K562 (cell line): ENCODE data around the gene CD300LB. TPM values are rescaled to one million over a fixed set of nuclear protein-coding genes. Genes with fewer than 3 reads are reported as not detected.

ENCODE experiments used
- ATAC-seq: fragments of 200-7000 bp; cut with Tn5 transposase; 3 replicates; pipeline ENCODE4 v1.9.1; 2020; ENCODE audit warnings: moderate library complexity
- BruUV-seq: library from RNA; stranded (reverse); fragments of 400-500 nt; replicated peaks from 2 replicates; lab custom pipeline; 2021; lab: Mats Ljungman, UMichigan
- CTCF ChIA-PET: fragments of 300-600 bp; formaldehyde crosslinking; extraction: SDS; loops from one replicate; lab custom pipeline; 2021; ENCODE audit warnings: low intra/inter-chr PET ratio; lab: Yijun Ruan, JAX
- POLR2A ChIA-PET: fragments of 300-600, 350-650 bp; sonication (Branson Sonifier 250); formaldehyde crosslinking; extraction: SDS; loops from one replicate; lab custom pipeline; 2021; ENCODE audit warnings: antibody characterized with exemption, inconsistent platforms; lab: Yijun Ruan, JAX
- DNase-seq, 4 experiments: peaks; one replicate each; pipeline versions ENCODE4 v3.0.0 to v3.0.0-alpha.2; 2011 to 2018; ENCODE audit warnings: low spot score in 3 of 4, mixed read lengths in 3 of 4; ENCODE audit errors: extremely low read depth in 1 of 4
- FAIRE-seq: peaks from 2 replicates; lab custom pipeline; 2011; peaks lifted over from hg19 to GRCh38; lab: Jason Lieb, UNC
- H2AFZ ChIP-seq: 2 replicates; pipeline ENCODE4 v1.6.0; 2011; ENCODE audit warnings: low read depth, low read length, control low read depth, inconsistent platforms
- H3K27ac ChIP-seq: fragments of 200-600 bp; 3 replicates; pipeline ENCODE4 v1.8.0; 2011; ENCODE audit warnings: low read depth, mild to moderate bottlenecking, control low read depth, inconsistent platforms, low read length, moderate library complexity, mixed read lengths; ENCODE audit errors: extremely low read depth
- H3K27me3 ChIP-seq, 2 experiments: fragments of 300-600 bp in 1 of 2; 2 replicates in 1 of 2; 3 replicates in 1 of 2; pipeline versions ENCODE4 v1.6.0 to v1.8.0; 2011; ENCODE audit warnings: inconsistent platforms in 2 of 2, low read length in 2 of 2, mild to moderate bottlenecking in 1 of 2, mixed read lengths in 1 of 2, moderate library complexity in 1 of 2; ENCODE audit not compliant: control insufficient read depth in 2 of 2, insufficient read depth in 2 of 2
- H3K36me3 ChIP-seq: fragments of 300-600 bp; 3 replicates; pipeline ENCODE4 v1.8.0; 2011; ENCODE audit warnings: mild to moderate bottlenecking, low read length, inconsistent platforms; ENCODE audit not compliant: control insufficient read depth, insufficient read depth
- H3K4me1 ChIP-seq, 2 experiments: fragments of 200-600 bp in 1 of 2; replicated peaks in 1 of 2; 2 replicates in 1 of 2; 3 replicates in 1 of 2; pipeline versions ENCODE4 v1.5.1 to v1.8.0; 2011; ENCODE audit warnings: inconsistent platforms in 2 of 2, low read length in 2 of 2, mild to moderate bottlenecking in 1 of 2, mixed read lengths in 1 of 2, moderate library complexity in 1 of 2; ENCODE audit not compliant: control insufficient read depth in 2 of 2, insufficient read depth in 2 of 2
- H3K4me2 ChIP-seq: 2 replicates; pipeline ENCODE4 v1.6.1; 2011; ENCODE audit warnings: low read length, control low read depth, inconsistent platforms, mixed read lengths; ENCODE audit not compliant: insufficient read depth
- H3K4me3 ChIP-seq: fragments of 200-600 bp; sonication (generic), shearing (Covaris generic); 2 replicates; pipeline ENCODE4 v1.5.1; 2016; ENCODE audit warnings: control low read depth, inconsistent platforms
- H3K79me2 ChIP-seq: fragments of 200-600 bp; 3 replicates; pipeline ENCODE4 v1.8.0; 2011; ENCODE audit warnings: low read length, inconsistent platforms; ENCODE audit not compliant: control insufficient read depth, insufficient read depth
- H3K9ac ChIP-seq, 2 experiments: 2 replicates each; pipeline versions ENCODE4 v1.6.0 to v1.6.1; 2011; ENCODE audit warnings: low read depth in 2 of 2, low read length in 2 of 2, control low read depth in 1 of 2, inconsistent platforms in 1 of 2, mild to moderate bottlenecking in 1 of 2, mixed read lengths in 1 of 2; ENCODE audit not compliant: insufficient read depth in 1 of 2
- H3K9me1 ChIP-seq: one replicate; pipeline ENCODE4 v1.6.0; 2011; ENCODE audit warnings: inconsistent platforms, mild to moderate bottlenecking, low read length, moderate library complexity; ENCODE audit not compliant: control insufficient read depth, insufficient read depth
- H3K9me3 ChIP-seq: replicated peaks from 2 replicates; pipeline ENCODE4 v1.5.1; 2011; ENCODE audit warnings: low read depth, low read length, inconsistent platforms; ENCODE audit not compliant: control insufficient read depth, insufficient read depth
- H4K20me1 ChIP-seq: replicated peaks from 2 replicates; pipeline ENCODE4 v1.6.1; 2011; ENCODE audit warnings: low read length, inconsistent platforms, mixed read lengths; ENCODE audit not compliant: control insufficient read depth, insufficient read depth
- ARID2 ChIP-seq: fragments of 450-650 bp; IDR thresholded peaks from 2 replicates; pipeline ENCODE4 v1.6.1; 2017; ENCODE audit warnings: antibody characterized with exemption, mild to moderate bottlenecking
- GTF2A2 ChIP-seq: IDR thresholded peaks from 2 replicates; pipeline ENCODE4 v1.6.1; 2016; ENCODE audit warnings: mild to moderate bottlenecking, missing genetic modification characterization, missing compliant biosample characterization
- KHSRP ChIP-seq: fragments of 450-650 bp; IDR thresholded peaks from 2 replicates; pipeline ENCODE4 v1.6.1; 2017
- KLF13 ChIP-seq: fragments of 450-650 bp; IDR thresholded peaks from 2 replicates; pipeline ENCODE4 v1.6.1; 2016; ENCODE audit warnings: missing genetic modification characterization, low read depth, mild to moderate bottlenecking, missing compliant biosample characterization, moderate library complexity, borderline replicate concordance
- MBD2 ChIP-seq: sonication (generic); IDR thresholded peaks from 2 replicates; pipeline ENCODE4 v1.6.1; 2016; ENCODE audit warnings: low read depth, borderline replicate concordance
- NR2F6 ChIP-seq: fragments of 450-650 bp; formaldehyde crosslinking; IDR thresholded peaks from 2 replicates; pipeline ENCODE4 v1.4.0; 2020; ENCODE audit warnings: mild to moderate bottlenecking
- SFPQ ChIP-seq: fragments of 200-400 bp; formaldehyde crosslinking; IDR thresholded peaks from 2 replicates; pipeline ENCODE4 v1.6.1; 2017; ENCODE audit warnings: mild to moderate bottlenecking, low read depth, low read length, moderate library complexity
- ZFP30 ChIP-seq: fragments of 250-450 bp; sonication (Bioruptor Pico); IDR thresholded peaks from 2 replicates; pipeline ENCODE4 v1.8.0; 2022; ENCODE audit warnings: moderate library complexity, mild to moderate bottlenecking, inconsistent platforms, borderline replicate concordance
- ZNF232 ChIP-seq: sonication (generic); formaldehyde crosslinking; IDR thresholded peaks from 2 replicates; pipeline ENCODE4 v1.8.0; 2022; ENCODE audit warnings: mild to moderate bottlenecking, missing genetic modification reagents
- ZZZ3 ChIP-seq: fragments of 450-650 bp; IDR thresholded peaks from 2 replicates; pipeline ENCODE4 v1.6.1; 2016; ENCODE audit warnings: antibody characterized with exemption, mild to moderate bottlenecking, moderate library complexity
- WGBS: fragments of 100-300 bp; shearing (Covaris generic); methylation state at CpG from one replicate; pipeline ENCODE4 v1.1.6; 2016; ENCODE audit warnings: low coverage, mixed read lengths; ENCODE audit not compliant: insufficient coverage; ENCODE audit errors: missing lambda C conversion rate; 5-methylcytosine and 5-hydroxymethylcytosine counted together
- in situ Hi-C: fragments of 300-500 bp; cut with MboI; formaldehyde crosslinking; loops from 4 replicates; pipeline ENCODE4 v1.15.0; 2018; ENCODE audit warnings: inconsistent platforms, mixed read lengths
- intact Hi-C: fragments of 100-400 bp; cut with micrococcal nuclease; formaldehyde crosslinking; loops from 2 replicates; pipeline ENCODE4 v1.14.2; 2022
- polyA plus RNA-seq, 8 experiments: library from polyadenylated mRNA; depleted of rRNA in 4 of 8; stranded (reverse) in 5 of 8; unstranded in 3 of 8; fragments of >200 nt; fragmentation: Nextera tagmentation in 2 of 8; fragmentation: Illumina TruSeq in 1 of 8; extraction: Ambion mirVana in 2 of 8; extraction: Trizol in 1 of 8; gene quantifications; 2 replicates each; pipeline versions ENCODE4 v1.2.1 to v1.2.3, GENCODE V29; 2011 to 2014; ENCODE audit warnings: inconsistent platforms in 1 of 8, missing spikeins in 1 of 8
- total RNA-seq, 7 experiments: library from RNA; depleted of rRNA in 6 of 7; stranded (reverse); fragments of >200 nt in 6 of 7; fragmentation: Illumina TruSeq in 2 of 7; extraction: Trizol in 2 of 7; gene quantifications; 2 replicates each; pipeline versions ENCODE4 v1.2.1 to v1.2.3, GENCODE V29; 2011 to 2021; ENCODE audit warnings: low replicate concordance in 1 of 7
- TF ChIP-seq, protein P1 (sequence below), 2 experiments: fragments of 450-650 bp; formaldehyde crosslinking in 1 of 2; IDR thresholded peaks; 2 replicates each; pipeline versions ENCODE4 v1.4.0 to v1.6.1; 2014 to 2020; ENCODE audit warnings: mild to moderate bottlenecking in 2 of 2, borderline replicate concordance in 1 of 2, low read depth in 1 of 2

Gene CD300LB
- total and polyA plus RNA-seq, 9 of the 15 experiments (the other 6 are each of a cell fraction or from before 2014, with no cell fraction given) = not detected

DNA sequence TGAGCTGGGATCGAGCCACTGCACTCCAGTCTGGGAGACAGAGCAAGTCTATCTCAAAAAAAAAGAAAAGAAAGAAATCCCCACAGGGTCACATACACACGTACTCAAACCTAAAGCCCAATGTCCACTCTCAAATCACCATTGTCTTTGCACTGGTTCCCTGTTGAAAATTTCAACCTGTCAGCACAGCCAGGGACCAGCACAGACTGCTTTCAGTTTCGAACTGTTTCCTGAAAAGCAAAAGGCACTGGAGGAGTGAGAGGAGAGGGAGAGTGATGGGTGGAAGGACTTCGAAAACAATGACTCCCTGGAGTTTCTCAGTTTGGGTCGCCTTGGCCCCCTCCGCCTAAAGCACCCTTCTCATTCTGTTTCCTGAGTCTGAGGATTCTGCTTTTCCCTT is 23.6 kb upstream of the CD300LB start:
- BruUV-seq = no TSS peak
- 0% methylated on average over 6 of the region's 6 CpGs for WGBS
- intact Hi-C loops (no loop called here), in situ Hi-C loops (no loop called here)
- FAIRE-seq (no peak), DNase-seq (no peak), ATAC-seq (no peak)
- peaks cover 11 to 49% of the 10 kb centered on the region in 2 experiments; a peak in 4 of 5 replicates for H3K27me3 ChIP-seq
- no peak overlapping the region for H3K4me3 ChIP-seq
- H3K9me3 ChIP-seq = no peaks in the 10 kb centered on the region
- ChIA-PET CTCF (no interaction called here), POLR2A (interaction anchor here (1.0 kb wide), 1 partner anchor 15 kb away, joined by 3 read pairs; no protein-coding TSS in a partner anchor)
- no peak overlapping the region for H3K27ac ChIP-seq
- no peaks in the 10 kb centered on the region for H3K79me2 ChIP-seq
- H3K9ac ChIP-seq = no peak overlapping the region
- H4K20me1 ChIP-seq = no peaks in the 10 kb centered on the region; the same call in 1 of the 2 replicates
- H3K4me1 ChIP-seq = 0 out of 5 replicates have a peak, but pooled peaks cover 3% of the 10 kb centered on the region in 2 experiments
- no peak overlapping the region for H3K4me2 ChIP-seq
- H3K36me3 ChIP-seq = no peaks in the 10 kb centered on the region
- no peak overlapping the region for H2AFZ ChIP-seq
- no peaks in the 10 kb centered on the region for H3K9me1 ChIP-seq
- TF ChIP-seq NR2F6 (CRISPR knock-in tag) (no peak), ZZZ3 (no peak), GTF2A2 (tag) (no peak), ARID2 (no peak), ZFP30 (CRISPR knock-in tag) (no peak), MBD2 (no peak), SFPQ (no peak), KHSRP (no peak), ZNF232 (CRISPR knock-in tag) (no peak), KLF13 (tag) (no peak)
- TF ChIP-seq, protein P1, sequence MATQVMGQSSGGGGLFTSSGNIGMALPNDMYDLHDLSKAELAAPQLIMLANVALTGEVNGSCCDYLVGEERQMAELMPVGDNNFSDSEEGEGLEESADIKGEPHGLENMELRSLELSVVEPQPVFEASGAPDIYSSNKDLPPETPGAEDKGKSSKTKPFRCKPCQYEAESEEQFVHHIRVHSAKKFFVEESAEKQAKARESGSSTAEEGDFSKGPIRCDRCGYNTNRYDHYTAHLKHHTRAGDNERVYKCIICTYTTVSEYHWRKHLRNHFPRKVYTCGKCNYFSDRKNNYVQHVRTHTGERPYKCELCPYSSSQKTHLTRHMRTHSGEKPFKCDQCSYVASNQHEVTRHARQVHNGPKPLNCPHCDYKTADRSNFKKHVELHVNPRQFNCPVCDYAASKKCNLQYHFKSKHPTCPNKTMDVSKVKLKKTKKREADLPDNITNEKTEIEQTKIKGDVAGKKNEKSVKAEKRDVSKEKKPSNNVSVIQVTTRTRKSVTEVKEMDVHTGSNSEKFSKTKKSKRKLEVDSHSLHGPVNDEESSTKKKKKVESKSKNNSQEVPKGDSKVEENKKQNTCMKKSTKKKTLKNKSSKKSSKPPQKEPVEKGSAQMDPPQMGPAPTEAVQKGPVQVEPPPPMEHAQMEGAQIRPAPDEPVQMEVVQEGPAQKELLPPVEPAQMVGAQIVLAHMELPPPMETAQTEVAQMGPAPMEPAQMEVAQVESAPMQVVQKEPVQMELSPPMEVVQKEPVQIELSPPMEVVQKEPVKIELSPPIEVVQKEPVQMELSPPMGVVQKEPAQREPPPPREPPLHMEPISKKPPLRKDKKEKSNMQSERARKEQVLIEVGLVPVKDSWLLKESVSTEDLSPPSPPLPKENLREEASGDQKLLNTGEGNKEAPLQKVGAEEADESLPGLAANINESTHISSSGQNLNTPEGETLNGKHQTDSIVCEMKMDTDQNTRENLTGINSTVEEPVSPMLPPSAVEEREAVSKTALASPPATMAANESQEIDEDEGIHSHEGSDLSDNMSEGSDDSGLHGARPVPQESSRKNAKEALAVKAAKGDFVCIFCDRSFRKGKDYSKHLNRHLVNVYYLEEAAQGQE (IDR thresholded peaks at IDR 0.05; ENCODE audit: borderline replicate concordance) = no peak
- TF ChIP-seq, protein P1 (CRISPR knock-in tag; IDR thresholded peaks at IDR 0.05; ENCODE audit: low read depth) = no peak
